ENCODE results near the gene OGA. TPM values are rescaled to one million over a fixed set of nuclear protein-coding genes. Genes with fewer than 3 reads are reported as not detected.

The OGA gene
- total and polyA plus RNA-seq, 3 donors from 2014 or later: 93.3 to 215 (median 161) TPM

GRCh38 chr10:101766753-101767599, 51.3 kb downstream of the OGA start:
- H3K27me3 ChIP-seq: no peaks in the 10 kb centered on the region
- no peak for DNase-seq
- no peaks in the 10 kb centered on the region for H3K4me1 ChIP-seq
- 80 to 85% methylated on average over 11 to 12 of the region's 12 CpGs for WGBS, 2 donors
- TF ChIP-seq POLR2A (IDR thresholded peaks at IDR 0.05) (no peak), CTCF (IDR thresholded peaks at IDR 0.05) (no peak)
- intact Hi-C loops (cut with DNase I; ENCODE audit: low total_unique reads): no loop called here
- H3K27ac ChIP-seq: no peak overlapping the region
- H3K36me3 ChIP-seq (ENCODE audit: low read depth, missing control alignments): no peaks in the 10 kb centered on the region
- no peak overlapping the region for H3K4me3 ChIP-seq
- no peaks in the 10 kb centered on the region for H3K9me3 ChIP-seq

- Histone ChIP-seq H3K27ac (no peak overlapping the region), H3K36me3 (ENCODE audit: low read depth, missing control alignments) (no peaks in the 10 kb centered on the region), H3K9me3 (no peaks in the 10 kb centered on the region), H3K27me3 (no peaks in the 10 kb centered on the region), H3K4me3 (no peak overlapping the region), H3K4me1 (no peaks in the 10 kb centered on the region)
- WGBS, 2 donors: 86 to 92% methylated on average over 6 of the region's 6 CpGs
- no peak for TF ChIP-seq CTCF (IDR thresholded peaks at IDR 0.05)
- no peak for TF ChIP-seq POLR2A (IDR thresholded peaks at IDR 0.05)
- intact Hi-C loops (cut with DNase I; ENCODE audit: low total_unique reads): no loop called here
- DNase-seq: no peak
These were observed 51.9 kb downstream of the OGA start for GRCh38 chr10:101766306-101766705.

GRCh38 chr10:101763141-101763846, 55.0 kb downstream of the OGA start:
- H3K4me1 ChIP-seq: no peaks in the 10 kb centered on the region
- H3K27me3 ChIP-seq: no peaks in the 10 kb centered on the region
- no peak for TF ChIP-seq CTCF (IDR thresholded peaks at IDR 0.05)
- no peak for TF ChIP-seq POLR2A (IDR thresholded peaks at IDR 0.05)
- no peak for DNase-seq
- H3K9me3 ChIP-seq: no peaks in the 10 kb centered on the region
- H3K36me3 ChIP-seq (ENCODE audit: low read depth, missing control alignments): no peaks in the 10 kb centered on the region
- intact Hi-C loops (cut with DNase I; ENCODE audit: low total_unique reads): no loop called here
- no peak overlapping the region for H3K27ac ChIP-seq
- no peak overlapping the region for H3K4me3 ChIP-seq
- 81 to 88% methylated on average over 9 to 10 of the region's 10 CpGs for WGBS, 2 donors

- Histone ChIP-seq H3K27ac (no peak overlapping the region), H3K27me3 (no peaks in the 10 kb centered on the region), H3K4me3 (no peak overlapping the region), H3K36me3 (ENCODE audit: low read depth, missing control alignments) (no peaks in the 10 kb centered on the region), H3K4me1 (no peaks in the 10 kb centered on the region), H3K9me3 (no peaks in the 10 kb centered on the region)
- no peak for DNase-seq
- 81 to 89% methylated on average over 2 to 5 of the region's 5 CpGs for WGBS, 2 donors
- no peak for TF ChIP-seq POLR2A (IDR thresholded peaks at IDR 0.05)
- no peak for TF ChIP-seq CTCF (IDR thresholded peaks at IDR 0.05)
- intact Hi-C loops (cut with DNase I; ENCODE audit: low total_unique reads): no loop called here
These were observed 55.5 kb downstream of the OGA start for GRCh38 chr10:101762736-101763135.

Data from testis (tissue), 3 donors.